Esophagus (tissue), 2 donors: Measurements from ENCODE around the gene PLN. TPM values are rescaled to one million over a fixed set of nuclear protein-coding genes. Genes with fewer than 3 reads are reported as not detected.

Source experiments
- H3K27ac ChIP-seq, 2 donors: one replicate each; pipeline ENCODE4 v1.5.1; 2013; ENCODE audit warnings: low read depth in 2 of 2, mild to moderate bottlenecking in 2 of 2, inconsistent platforms in 1 of 2, low read length in 1 of 2, moderate library complexity in 1 of 2
- H3K27me3 ChIP-seq, 2 donors: one replicate each; pipeline ENCODE4 v1.6.1; 2013; ENCODE audit warnings: low read length in 2 of 2, control low read depth in 1 of 2, mild to moderate bottlenecking in 1 of 2; ENCODE audit not compliant: insufficient read depth in 2 of 2, control insufficient read depth in 1 of 2
- H3K36me3 ChIP-seq, 2 donors: one replicate each; pipeline ENCODE4 v1.6.1; 2013; ENCODE audit warnings: low read length in 1 of 2; ENCODE audit not compliant: control insufficient read depth in 2 of 2, insufficient read depth in 2 of 2
- H3K4me1 ChIP-seq, 2 donors: one replicate each; pipeline ENCODE4 v1.6.1; 2013; ENCODE audit warnings: low read length in 1 of 2; ENCODE audit not compliant: control insufficient read depth in 2 of 2, insufficient read depth in 2 of 2
- H3K4me3 ChIP-seq, 2 donors: one replicate each; pipeline ENCODE4 v1.5.1; 2013; ENCODE audit warnings: low read length in 2 of 2, mild to moderate bottlenecking in 2 of 2, low read depth in 1 of 2, moderate library complexity in 1 of 2
- H3K9me3 ChIP-seq, 2 donors: one replicate each; pipeline ENCODE4 v1.6.1; 2013; ENCODE audit warnings: mild to moderate bottlenecking in 2 of 2, low read depth in 1 of 2, low read length in 1 of 2, moderate library complexity in 1 of 2; ENCODE audit not compliant: control insufficient read depth in 2 of 2, insufficient read depth in 1 of 2
- WGBS, 2 donors: extraction: QIAGEN DNeasy Blood & Tissue Kit; methylation state at CpG; one replicate each; pipeline ENCODE4 v1.1.7; 2013; 5-methylcytosine and 5-hydroxymethylcytosine counted together
- polyA plus RNA-seq, 2 donors: library from polyadenylated mRNA; stranded (reverse); fragments of 200-250 nt; gene quantifications; one replicate each; pipeline ENCODE4 v1.2.3, GENCODE V29; 2013
- donor health status: healthy with polysubstance abuse.
- donor health status: Bipolar disorder and iron deficiency.

PLN gene
- polyA plus RNA-seq, 2 donors: 8.3 to 15.2 TPM

- 80 to 93% methylated on average over 5 of the region's 5 CpGs for WGBS, 2 donors
- Histone ChIP-seq H3K27ac (no peak overlapping the region), H3K4me1 (no peaks in the 10 kb centered on the region), H3K27me3 (no peaks in the 10 kb centered on the region), H3K9me3 (no peaks in the 10 kb centered on the region), H3K36me3 (no peaks in the 10 kb centered on the region), H3K4me3 (no peak overlapping the region)
Measured at GRCh38 chr6:118586746-118587485, 38.8 kb downstream of the PLN start.

DNA sequence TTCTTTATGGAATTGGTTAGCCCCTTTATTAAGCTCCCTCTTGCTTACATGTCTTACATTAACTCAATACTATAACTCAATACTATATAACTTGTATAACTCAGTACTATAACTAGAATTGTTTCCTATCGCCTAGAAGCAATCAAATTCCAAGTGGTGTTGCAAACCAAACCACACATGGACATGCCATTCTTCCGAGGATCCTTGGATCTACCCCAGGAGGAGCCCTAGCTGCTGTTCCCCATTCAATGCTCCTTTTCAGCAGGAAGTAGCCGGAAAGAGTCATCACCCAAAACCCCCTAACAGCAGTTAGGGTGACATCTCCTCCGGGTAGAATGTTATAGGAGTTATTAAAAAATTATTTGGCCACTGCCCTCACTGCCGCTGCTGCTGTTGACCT is 40.5 kb downstream of the PLN start:
- Histone ChIP-seq H3K9me3 (no peaks in the 10 kb centered on the region), H3K36me3 (no peaks in the 10 kb centered on the region), H3K4me3 (no peak overlapping the region), H3K27me3 (no peaks in the 10 kb centered on the region), H3K27ac (no peak overlapping the region), H3K4me1 (no peaks in the 10 kb centered on the region)
- WGBS, 2 donors: 91% methylated on average over 5 of the region's 5 CpGs

DNA sequence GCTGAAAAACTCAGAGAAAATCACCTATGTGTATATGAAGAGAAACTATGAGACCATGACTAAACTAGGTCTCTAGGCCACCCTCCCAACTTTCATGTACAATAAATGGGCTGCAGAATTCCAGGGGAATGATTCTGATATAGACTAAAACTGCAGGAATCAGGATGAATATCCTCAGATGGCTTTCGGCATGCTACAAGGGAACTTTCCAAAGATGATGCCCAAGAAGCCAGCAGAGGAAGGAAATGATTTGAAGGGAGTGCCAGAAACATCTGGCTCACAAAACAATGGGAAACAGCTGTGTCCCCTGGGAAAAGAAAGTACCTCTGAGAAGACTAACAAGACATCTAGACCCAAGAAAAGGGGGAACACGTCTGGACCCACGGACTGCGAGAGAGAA is 41.1 kb downstream of the PLN start:
- H3K9me3 ChIP-seq: no peaks in the 10 kb centered on the region
- H3K4me1 ChIP-seq: no peaks in the 10 kb centered on the region
- 72 to 73% methylated on average over 4 of the region's 4 CpGs for WGBS, 2 donors
- no peak overlapping the region for H3K4me3 ChIP-seq
- H3K27ac ChIP-seq: no peak overlapping the region
- H3K36me3 ChIP-seq: no peaks in the 10 kb centered on the region
- H3K27me3 ChIP-seq: no peaks in the 10 kb centered on the region

DNA sequence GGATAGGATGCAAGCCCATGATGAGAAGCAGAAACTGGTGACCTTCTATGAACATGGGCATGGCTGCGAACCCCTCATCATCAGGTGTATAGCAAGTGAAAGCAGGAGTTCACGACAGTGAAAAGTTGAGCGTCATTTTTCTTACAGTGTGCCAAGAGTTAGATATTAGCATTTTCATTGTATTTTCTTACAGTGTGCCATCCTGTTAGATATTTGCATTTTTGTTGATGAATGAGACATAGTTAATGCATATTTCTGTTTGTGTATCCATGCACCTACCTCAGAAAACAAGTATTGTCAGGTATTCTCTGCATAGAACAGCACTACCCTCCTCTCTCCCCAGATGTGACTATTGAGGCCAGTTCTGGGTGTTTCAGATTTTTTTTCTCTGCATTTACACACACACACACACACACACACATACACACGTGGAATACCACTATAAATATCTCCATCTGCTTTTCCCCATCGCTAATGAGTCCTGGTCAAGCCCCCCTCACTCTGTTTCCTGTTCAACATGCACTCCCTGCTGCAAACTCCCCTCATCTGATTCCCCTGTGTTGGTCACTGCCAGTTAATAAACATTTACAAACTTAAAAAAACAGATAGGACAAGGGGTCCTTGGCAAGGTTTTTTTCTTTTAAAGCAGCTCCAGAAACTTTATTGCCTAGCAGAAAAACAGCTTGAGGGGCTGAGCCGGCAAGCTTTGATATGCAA is 41.7 kb downstream of the PLN start:
- no peaks in the 10 kb centered on the region for H3K4me1 ChIP-seq
- 60 to 61% methylated on average over 6 of the region's 6 CpGs for WGBS, 2 donors
- H3K27ac ChIP-seq: no peak overlapping the region
- H3K36me3 ChIP-seq: no peaks in the 10 kb centered on the region
- H3K4me3 ChIP-seq: no peak overlapping the region
- no peaks in the 10 kb centered on the region for H3K27me3 ChIP-seq
- H3K9me3 ChIP-seq: no peaks in the 10 kb centered on the region

DNA sequence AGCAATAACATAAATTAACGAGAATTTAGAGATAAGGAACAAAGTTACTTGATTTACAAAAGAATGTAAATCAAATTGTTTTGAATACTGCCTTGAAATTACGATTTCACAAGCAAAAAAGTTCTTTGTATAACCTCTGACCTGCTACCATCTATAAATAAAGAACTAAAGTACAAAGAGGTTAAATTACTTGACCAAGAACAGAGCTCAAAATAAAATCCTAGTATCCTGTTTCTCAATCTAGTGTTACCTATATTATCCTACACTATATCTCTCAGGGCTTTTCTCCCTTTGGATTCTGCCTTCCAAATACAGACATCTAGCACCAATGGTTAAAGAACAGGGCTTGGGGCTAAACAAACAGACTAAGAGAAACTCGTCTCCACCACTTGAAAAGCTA is 43.8 kb downstream of the PLN start:
- Histone ChIP-seq H3K4me3 (no peak overlapping the region), H3K27ac (no peak overlapping the region), H3K9me3 (no peaks in the 10 kb centered on the region), H3K36me3 (no peaks in the 10 kb centered on the region), H3K27me3 (no peaks in the 10 kb centered on the region), H3K4me1 (no peaks in the 10 kb centered on the region)
- 78 to 87% methylated on average over 3 of the region's 3 CpGs for WGBS, 2 donors

DNA sequence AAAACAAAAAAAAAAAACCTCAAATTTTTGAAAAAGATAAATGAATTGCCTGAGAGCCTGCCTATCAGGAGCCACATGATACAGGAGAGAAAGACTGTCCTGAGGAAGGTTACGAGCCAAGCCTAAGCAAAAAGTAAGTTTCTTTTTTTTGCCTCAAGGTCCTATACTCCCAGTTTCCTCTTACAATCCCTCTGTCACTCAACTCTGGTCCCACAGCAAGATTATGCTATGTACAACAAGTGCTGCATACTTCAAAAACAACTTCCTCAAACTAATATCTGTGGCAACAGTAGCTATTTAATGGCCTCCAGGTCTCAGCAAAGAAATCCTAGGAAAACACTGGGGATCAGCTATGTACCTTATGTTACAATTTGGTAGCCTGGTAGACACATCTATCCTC is 46.8 kb downstream of the PLN start:
- H3K27me3 ChIP-seq: no peaks in the 10 kb centered on the region
- no peak overlapping the region for H3K4me3 ChIP-seq
- 91 to 92% methylated on average over 1 of the region's 1 CpG for WGBS, 2 donors
- H3K27ac ChIP-seq: no peak overlapping the region
- H3K9me3 ChIP-seq: no peaks in the 10 kb centered on the region
- H3K36me3 ChIP-seq: no peaks in the 10 kb centered on the region
- H3K4me1 ChIP-seq: no peaks in the 10 kb centered on the region

DNA sequence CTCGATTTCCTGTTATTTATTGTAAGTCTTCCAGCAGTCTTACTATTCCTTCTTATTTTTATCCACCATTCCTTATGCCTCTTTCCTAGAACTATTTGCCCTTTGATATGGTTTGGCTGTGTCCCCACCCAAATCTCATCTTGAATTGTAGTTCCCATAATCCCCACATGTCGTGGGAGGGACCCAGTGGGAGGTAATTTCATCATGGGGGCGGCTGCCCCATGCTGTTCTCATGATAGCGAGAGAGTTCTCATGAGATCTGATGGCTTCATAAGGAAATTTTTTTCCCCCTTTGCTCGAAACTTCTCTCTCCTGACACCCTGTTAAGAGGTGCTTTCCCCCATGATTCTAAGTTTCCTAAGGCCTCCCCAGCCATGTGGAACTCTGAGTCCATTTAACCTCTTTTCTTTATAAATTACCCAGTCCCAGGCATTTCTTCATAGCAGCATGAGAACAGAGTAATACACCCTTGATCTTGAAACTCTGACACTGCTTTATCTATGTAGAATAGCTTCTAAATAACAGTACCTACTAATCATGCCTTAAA is 48.8 kb downstream of the PLN start:
- no peak overlapping the region for H3K4me3 ChIP-seq
- H3K36me3 ChIP-seq: no peaks in the 10 kb centered on the region
- H3K27me3 ChIP-seq: no peaks in the 10 kb centered on the region
- 92 to 93% methylated on average over 5 of the region's 5 CpGs for WGBS, 2 donors
- H3K9me3 ChIP-seq: no peaks in the 10 kb centered on the region
- H3K27ac ChIP-seq: no peak overlapping the region
- no peaks in the 10 kb centered on the region for H3K4me1 ChIP-seq

DNA sequence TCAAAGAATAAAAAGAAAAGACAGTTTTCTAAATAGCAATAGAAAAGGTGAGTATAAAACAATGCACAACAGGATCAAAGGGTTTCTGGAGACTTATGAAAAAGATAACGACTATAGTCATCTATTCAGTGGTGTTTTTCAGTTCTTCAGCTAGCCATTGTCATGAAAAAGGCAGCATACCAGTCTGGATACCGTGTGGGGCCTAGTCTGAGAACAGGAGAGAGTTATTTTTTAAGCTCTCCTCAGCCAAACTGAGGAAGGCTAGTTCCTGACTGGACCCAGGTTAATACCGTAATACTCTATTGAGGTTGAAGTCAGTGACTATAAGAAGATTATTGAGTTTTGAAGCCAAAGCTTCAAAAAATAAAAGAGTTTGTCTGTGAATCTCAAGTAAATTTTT is 49.5 kb downstream of the PLN start:
- Histone ChIP-seq H3K27ac (no peak overlapping the region), H3K36me3 (no peaks in the 10 kb centered on the region), H3K4me3 (no peak overlapping the region), H3K27me3 (no peaks in the 10 kb centered on the region), H3K4me1 (no peaks in the 10 kb centered on the region), H3K9me3 (no peaks in the 10 kb centered on the region)
- WGBS, 2 donors: 74% methylated on average over 3 of the region's 3 CpGs

DNA sequence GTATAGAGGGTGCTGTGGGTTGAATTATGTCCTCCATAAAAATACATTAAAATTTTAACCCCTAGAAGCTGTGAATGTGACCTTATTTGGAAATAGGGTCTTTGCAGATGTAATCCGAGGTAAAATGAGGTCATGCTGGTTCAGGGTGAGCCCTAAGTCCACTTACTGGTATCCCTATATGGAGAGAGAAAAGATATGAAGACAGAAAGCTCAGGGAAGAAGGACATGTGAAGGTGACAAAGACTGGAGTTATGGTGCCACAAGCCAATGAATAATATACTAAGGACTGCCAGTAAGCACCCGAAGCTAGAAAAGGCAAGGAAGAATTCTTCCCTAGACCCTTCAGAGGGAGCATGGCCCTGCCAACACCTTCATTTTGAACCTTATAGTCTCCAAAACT is 50.2 kb downstream of the PLN start:
- Histone ChIP-seq H3K4me1 (no peaks in the 10 kb centered on the region), H3K27me3 (no peaks in the 10 kb centered on the region), H3K4me3 (no peak overlapping the region), H3K9me3 (no peaks in the 10 kb centered on the region), H3K27ac (no peak overlapping the region), H3K36me3 (no peaks in the 10 kb centered on the region)
- WGBS, 2 donors: 79 to 84% methylated on average over 2 of the region's 2 CpGs

GRCh38 chr6:118602300-118602699 is 54.2 kb downstream of the PLN start:
- WGBS, 2 donors: 90 to 91% methylated on average over 2 of the region's 2 CpGs
- H3K9me3 ChIP-seq: no peaks in the 10 kb centered on the region
- no peak overlapping the region for H3K27ac ChIP-seq
- no peaks in the 10 kb centered on the region for H3K27me3 ChIP-seq
- no peak overlapping the region for H3K4me3 ChIP-seq
- H3K36me3 ChIP-seq: no peaks in the 10 kb centered on the region
- H3K4me1 ChIP-seq: no peaks in the 10 kb centered on the region
